Parathyroid adenoma (tissue), 2 donors: Measurements from ENCODE around the gene TTC13.

Source experiments
- H2AFZ ChIP-seq: fragments of 300-600 bp; sonication (generic); one replicate; pipeline ENCODE4 v1.7.0; 2017; ENCODE audit warnings: antibody characterized with exemption, mild to moderate bottlenecking
- H3K27ac ChIP-seq: fragments of 300-600 bp; sonication (generic); one replicate; pipeline ENCODE4 v1.7.0; 2017
- H3K27me3 ChIP-seq: fragments of 300-600 bp; sonication (generic); one replicate; pipeline ENCODE4 v1.7.0; 2017; ENCODE audit warnings: low read length; ENCODE audit not compliant: control insufficient read depth, insufficient read depth
- H3K36me3 ChIP-seq: fragments of 300-600 bp; sonication (generic); one replicate; pipeline ENCODE4 v1.7.0; 2017; ENCODE audit warnings: low read length; ENCODE audit not compliant: control insufficient read depth, insufficient read depth
- H3K4me1 ChIP-seq: fragments of 300-600 bp; sonication (generic); one replicate; pipeline ENCODE4 v1.7.0; 2017; ENCODE audit warnings: control low read depth
- H3K4me2 ChIP-seq: fragments of 300-600 bp; sonication (generic); one replicate; pipeline ENCODE4 v1.7.0; 2017; ENCODE audit warnings: low read length
- H3K4me3 ChIP-seq: fragments of 300-600 bp; sonication (generic); one replicate; pipeline ENCODE4 v1.7.0; 2017; ENCODE audit warnings: low read depth, low read length
- H3K79me2 ChIP-seq: fragments of 300-600 bp; sonication (generic); one replicate; pipeline ENCODE4 v1.7.0; 2017; ENCODE audit warnings: control low read depth
- H3K9ac ChIP-seq: fragments of 300-600 bp; sonication (generic); one replicate; pipeline ENCODE4 v1.7.0; 2017; ENCODE audit warnings: mild to moderate bottlenecking
- H3K9me3 ChIP-seq: fragments of 300-600 bp; sonication (generic); one replicate; pipeline ENCODE4 v1.7.0; 2017; ENCODE audit warnings: low read length; ENCODE audit not compliant: control insufficient read depth
- CTCF ChIP-seq: fragments of 300-600 bp; sonication (generic); IDR thresholded peaks from one replicate; pipeline ENCODE4 v1.7.0; 2017; ENCODE audit warnings: antibody characterized with exemption, mild to moderate bottlenecking
- donor health status: primary hyperparathyroidism.

TTC13 gene

GRCh38 chr1:230943048-230943593 is 35.5 kb downstream of the TTC13 start:
- no peaks in the 10 kb centered on the region for H3K9me3 ChIP-seq
- no peaks in the 10 kb centered on the region for H3K27me3 ChIP-seq
- H3K9ac ChIP-seq: no peak overlapping the region
- H3K4me1 ChIP-seq: no peaks in the 10 kb centered on the region
- no peaks in the 10 kb centered on the region for H3K36me3 ChIP-seq
- no peak overlapping the region for H3K4me2 ChIP-seq
- no peak for TF ChIP-seq CTCF
- no peaks in the 10 kb centered on the region for H3K79me2 ChIP-seq
- no peak overlapping the region for H3K27ac ChIP-seq
- no peak overlapping the region for H2AFZ ChIP-seq
- no peak overlapping the region for H3K4me3 ChIP-seq

GRCh38 chr1:230940848-230941247 is 37.8 kb downstream of the TTC13 start:
- Histone ChIP-seq H3K4me3 (no peak overlapping the region), H3K4me1 (no peaks in the 10 kb centered on the region), H2AFZ (no peak overlapping the region), H3K27me3 (no peaks in the 10 kb centered on the region), H3K27ac (no peak overlapping the region), H3K36me3 (no peaks in the 10 kb centered on the region), H3K4me2 (no peak overlapping the region), H3K79me2 (no peaks in the 10 kb centered on the region), H3K9ac (no peak overlapping the region), H3K9me3 (no peaks in the 10 kb centered on the region)
- no peak for TF ChIP-seq CTCF

- no peaks in the 10 kb centered on the region for H3K9me3 ChIP-seq
- H3K9ac ChIP-seq: no peak overlapping the region
- no peaks in the 10 kb centered on the region for H3K79me2 ChIP-seq
- H3K27ac ChIP-seq: no peak overlapping the region
- H3K4me2 ChIP-seq: no peak overlapping the region
- no peaks in the 10 kb centered on the region for H3K27me3 ChIP-seq
- no peak overlapping the region for H3K4me3 ChIP-seq
- H3K4me1 ChIP-seq: no peaks in the 10 kb centered on the region
- no peak overlapping the region for H2AFZ ChIP-seq
- no peaks in the 10 kb centered on the region for H3K36me3 ChIP-seq
- TF ChIP-seq CTCF: no peak
These were observed 38.7 kb downstream of the TTC13 start for GRCh38 chr1:230939806-230940489.

- Histone ChIP-seq H3K27me3 (no peaks in the 10 kb centered on the region), H3K9ac (no peak overlapping the region), H3K9me3 (no peaks in the 10 kb centered on the region), H3K36me3 (no peaks in the 10 kb centered on the region), H2AFZ (no peak overlapping the region), H3K4me1 (no peaks in the 10 kb centered on the region), H3K4me3 (no peak overlapping the region), H3K79me2 (no peaks in the 10 kb centered on the region), H3K4me2 (no peak overlapping the region), H3K27ac (no peak overlapping the region)
- no peak for TF ChIP-seq CTCF
These were observed 39.7 kb downstream of the TTC13 start for GRCh38 chr1:230938924-230939368.

GRCh38 chr1:230937371-230937770 is 41.3 kb downstream of the TTC13 start:
- Histone ChIP-seq H3K4me3 (no peak overlapping the region), H3K36me3 (no peaks in the 10 kb centered on the region), H2AFZ (no peak overlapping the region), H3K27ac (no peak overlapping the region), H3K4me2 (no peak overlapping the region), H3K4me1 (no peaks in the 10 kb centered on the region), H3K9ac (no peak overlapping the region), H3K27me3 (no peaks in the 10 kb centered on the region), H3K9me3 (no peaks in the 10 kb centered on the region), H3K79me2 (no peaks in the 10 kb centered on the region)
- TF ChIP-seq CTCF: no peak
